ENCODE data around the gene FAM107A.
A peak's percentile ranks its signal among the peaks of the same experiment; 100 is the strongest.

FAM107A gene

DNA sequence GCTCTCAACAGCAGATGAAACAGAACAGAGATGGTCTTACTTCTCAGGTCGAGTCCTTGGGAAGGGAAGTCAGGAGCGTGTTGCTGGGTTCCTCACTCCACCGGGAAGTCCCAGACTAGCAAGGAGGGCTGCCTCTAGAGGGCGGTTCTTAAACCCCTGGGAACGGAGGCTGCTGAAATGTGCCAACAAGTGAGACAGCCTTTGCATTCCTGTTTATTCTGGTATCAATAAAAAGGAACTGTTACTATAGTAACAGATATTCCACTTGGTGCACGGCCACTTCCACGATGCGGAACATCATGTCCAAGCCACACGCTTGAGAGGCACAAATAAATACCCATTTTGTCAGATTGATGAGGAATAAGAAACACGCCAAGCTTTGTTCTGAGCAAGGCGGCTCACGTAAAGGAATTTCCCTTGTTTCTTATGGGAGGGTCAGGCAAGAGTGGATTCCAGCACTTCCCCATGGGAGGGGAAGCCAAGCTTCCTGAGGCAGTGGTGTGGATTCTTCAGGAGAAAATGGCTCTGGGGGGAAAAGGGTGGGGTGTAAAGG lies at the start of gene FAM107A:
TSS of gene FAM107A (minus strand) at position 123 of the 553 bp plus-strand sequence. CDS start 7,531 bp downstream, outside the sequence.
- peak; percentile 52 for DNase-seq (ENCODE audit: low read depth)

DNA sequence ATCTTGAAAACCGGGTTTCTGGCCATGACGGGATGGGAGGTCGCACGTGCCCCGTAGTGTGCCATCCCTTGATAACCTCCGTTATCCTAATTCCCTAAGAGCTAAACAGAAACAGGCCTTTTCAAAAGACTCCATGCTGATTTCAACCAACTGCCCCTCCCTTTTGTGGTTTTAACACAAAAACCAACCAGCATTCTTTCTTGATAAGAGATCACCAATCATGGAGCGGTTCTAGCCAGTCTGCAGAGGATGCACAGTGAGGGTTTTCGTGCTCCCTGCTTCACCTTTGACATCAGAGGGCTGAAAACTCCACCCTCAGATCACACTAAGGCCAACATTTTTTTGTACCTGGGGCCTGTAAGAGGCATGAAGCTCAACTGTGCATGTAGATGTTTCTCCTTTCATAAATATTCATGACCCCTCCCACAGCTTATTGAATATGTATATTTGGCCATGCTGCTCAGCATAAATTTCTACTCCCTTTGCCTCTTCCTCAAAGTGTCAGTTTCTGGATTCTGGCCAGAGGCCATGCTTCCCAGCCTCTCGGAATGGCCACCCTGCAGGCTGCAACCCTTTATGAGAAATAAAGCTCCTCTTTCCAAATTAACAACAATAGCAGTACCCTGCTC lies 48.1 kb upstream of the FAM107A start:
- no peak for DNase-seq (ENCODE audit: low read depth)

GRCh38 chr3:58624550-58624949 lies 47.4 kb upstream of the FAM107A start:
- DNase-seq (ENCODE audit: low read depth): no peak

- no peak for DNase-seq (ENCODE audit: low read depth)
Observed at GRCh38 chr3:58623961-58624360, 46.8 kb upstream of the FAM107A start.

DNA sequence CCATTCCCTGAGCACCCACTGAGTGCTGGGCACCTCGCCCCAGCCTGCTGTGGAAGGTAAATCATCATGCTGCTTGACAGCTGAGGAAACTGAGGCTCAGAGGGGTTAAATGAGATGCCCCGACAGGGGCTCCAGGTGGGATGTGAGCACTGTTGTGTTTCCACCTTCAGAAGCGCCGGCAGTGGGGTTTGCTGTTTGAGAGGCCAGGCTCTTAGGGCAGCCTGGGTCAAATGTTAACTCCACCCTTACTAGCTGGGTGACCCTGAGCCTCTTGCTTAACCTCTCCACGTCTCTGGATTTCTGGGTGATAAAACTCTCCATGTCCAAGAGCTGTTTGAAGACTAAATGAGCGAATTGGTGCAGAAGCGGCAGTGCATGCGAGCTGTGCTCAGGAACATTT lies 46.3 kb upstream of the FAM107A start:
- DNase-seq (ENCODE audit: low read depth): no peak

DNA sequence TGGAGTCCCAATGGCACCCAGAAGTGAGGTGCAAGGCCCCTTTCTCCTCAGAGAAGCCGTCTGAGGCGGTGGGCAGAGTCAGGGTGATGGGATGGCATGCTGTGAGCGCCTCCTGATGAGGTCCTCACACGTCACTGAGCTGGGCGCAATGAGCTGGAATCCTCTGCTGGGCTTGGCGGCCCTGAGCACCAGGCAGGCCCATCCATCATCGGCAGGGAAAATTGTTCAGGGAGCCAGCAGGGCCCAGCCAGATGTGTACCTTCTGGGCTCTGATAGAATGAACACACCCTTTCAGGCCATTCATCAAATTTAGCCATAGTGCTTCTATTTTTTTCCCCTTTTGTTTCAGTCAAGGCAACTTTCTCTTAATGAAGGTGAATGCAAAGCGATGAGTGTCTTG lies 45.7 kb upstream of the FAM107A start:
- DNase-seq (ENCODE audit: low read depth): no peak

GRCh38 chr3:58622436-58622835 lies 45.2 kb upstream of the FAM107A start:
- no peak for DNase-seq (ENCODE audit: low read depth)

GRCh38 chr3:58621086-58621830 lies 44.1 kb upstream of the FAM107A start:
- no peak for DNase-seq (ENCODE audit: low read depth)

DNA sequence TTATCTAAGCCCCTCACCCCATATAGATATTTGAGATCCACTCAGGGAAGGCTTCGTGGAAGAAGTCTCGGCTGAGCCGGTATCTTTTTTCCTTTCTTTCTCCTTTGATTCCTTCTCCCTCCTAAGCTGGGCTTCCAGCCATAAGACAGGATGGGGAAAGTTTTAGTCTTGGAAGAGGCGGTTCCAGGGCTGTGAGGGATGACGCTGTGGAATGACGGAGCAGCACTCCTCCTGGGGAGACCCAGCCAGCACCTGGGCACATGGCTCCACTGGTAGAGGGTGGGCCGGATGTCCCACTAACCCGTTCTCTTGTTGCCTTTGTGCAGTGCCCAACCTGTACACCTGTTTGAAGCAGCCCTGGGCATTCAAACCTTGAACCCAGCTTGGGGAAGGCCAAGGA lies 43.2 kb upstream of the FAM107A start:
- DNase-seq (ENCODE audit: low read depth): no peak

DNA sequence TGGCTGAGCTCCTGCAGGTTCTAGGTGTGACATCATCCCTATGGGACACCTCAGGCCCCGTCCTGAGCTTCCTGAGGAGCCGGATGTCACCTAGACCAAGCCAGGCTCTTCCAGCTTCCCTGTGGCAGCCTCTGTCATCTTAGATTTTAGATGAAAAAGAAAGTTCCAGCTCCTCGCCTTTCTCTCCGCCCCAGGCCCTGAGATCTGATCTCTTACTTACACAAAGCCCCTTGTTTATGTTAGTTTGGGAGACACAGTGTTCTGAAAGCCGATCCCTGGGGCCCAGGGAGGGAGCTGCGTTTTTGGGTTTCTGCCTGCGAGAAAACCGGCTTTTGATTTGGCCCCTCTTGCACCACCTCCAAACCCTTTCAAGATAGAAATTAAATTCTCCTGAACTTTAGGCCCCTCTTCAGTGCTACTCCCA lies 40.2 kb upstream of the FAM107A start:
- DNase-seq (ENCODE audit: low read depth): no peak

DNA sequence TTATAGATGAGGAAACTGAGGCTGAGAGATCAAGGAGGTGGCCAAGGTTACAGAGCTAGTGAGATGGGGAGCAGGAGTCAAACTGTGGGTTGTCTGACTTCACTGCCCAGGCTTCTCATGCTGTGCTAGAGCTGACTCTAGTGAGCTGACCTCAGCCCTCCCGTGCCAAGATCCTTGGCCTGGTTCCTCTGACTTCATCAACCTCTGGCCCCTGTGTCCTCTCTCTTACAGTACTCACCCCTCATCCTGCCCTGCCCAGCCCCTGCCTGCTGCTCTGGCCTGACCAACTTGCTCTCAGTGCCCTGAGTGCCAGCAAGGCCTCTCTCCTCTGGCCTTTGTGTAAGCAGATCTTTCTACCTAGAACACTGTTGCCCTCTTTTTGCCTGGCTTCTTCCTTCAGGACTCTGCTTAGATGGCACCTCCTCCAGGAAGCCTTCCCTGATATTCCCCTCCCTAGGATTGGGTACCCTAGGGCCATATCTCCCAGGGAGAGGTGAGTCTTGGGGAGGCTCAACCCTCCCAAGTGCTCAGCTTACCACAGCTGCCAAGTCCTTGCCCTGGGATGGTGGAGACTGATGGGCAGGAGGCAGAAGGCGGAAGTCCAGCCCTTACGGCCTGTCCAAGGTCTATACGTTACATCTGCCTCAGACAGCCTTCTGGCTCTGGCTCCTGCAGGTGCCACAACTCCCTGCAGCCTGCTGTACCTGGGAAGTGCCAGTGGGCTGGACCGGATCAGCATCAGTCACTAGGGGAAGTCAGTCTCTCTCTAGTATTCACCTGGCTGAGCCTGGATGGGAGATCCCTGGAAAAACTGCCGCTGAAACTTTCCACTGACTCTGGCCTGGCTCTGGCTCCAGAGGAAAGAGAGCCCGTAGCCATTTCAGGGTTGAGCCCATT lies 36.3 kb upstream of the FAM107A start:
- DNase-seq (ENCODE audit: low read depth): no peak

DNA sequence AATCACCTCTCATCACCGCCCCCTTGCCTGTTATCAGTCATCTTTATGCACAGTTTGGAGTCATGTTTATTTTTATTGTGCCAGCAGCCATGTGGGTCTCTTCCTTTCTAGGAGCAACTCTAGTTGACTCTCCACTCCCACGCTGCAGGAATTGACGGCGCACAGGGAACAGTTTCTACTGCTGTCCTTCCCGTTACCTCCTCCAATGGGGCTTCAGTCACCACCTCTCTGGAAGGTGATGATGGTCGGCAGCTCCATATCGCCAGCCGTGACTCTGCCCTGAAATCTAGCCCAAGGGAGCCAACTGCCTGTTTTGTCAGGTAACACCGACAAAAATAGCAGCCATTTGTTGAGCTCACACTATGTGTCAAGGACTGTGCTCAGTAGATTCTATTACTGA lies 35.6 kb upstream of the FAM107A start:
- no peak for DNase-seq (ENCODE audit: low read depth)

DNA sequence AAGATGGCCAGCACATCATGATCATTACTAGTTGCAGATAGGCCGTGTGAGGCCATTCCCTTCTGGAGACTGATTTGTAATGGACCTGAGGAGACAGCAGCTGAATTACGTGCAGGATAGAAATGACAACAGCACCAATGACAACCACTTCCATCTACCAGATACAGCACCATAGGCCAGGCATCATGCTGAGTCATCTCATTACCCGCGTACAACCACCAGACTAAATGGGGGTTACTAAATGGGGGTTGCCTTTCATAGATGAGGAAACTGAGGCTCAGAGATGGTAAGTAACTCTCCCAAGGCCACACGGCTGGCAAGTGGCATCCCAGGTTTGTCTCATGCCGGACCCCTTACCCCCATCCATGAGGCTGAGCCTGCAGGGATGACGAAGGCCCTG lies 32.8 kb upstream of the FAM107A start:
- no peak for DNase-seq (ENCODE audit: low read depth)

DNA sequence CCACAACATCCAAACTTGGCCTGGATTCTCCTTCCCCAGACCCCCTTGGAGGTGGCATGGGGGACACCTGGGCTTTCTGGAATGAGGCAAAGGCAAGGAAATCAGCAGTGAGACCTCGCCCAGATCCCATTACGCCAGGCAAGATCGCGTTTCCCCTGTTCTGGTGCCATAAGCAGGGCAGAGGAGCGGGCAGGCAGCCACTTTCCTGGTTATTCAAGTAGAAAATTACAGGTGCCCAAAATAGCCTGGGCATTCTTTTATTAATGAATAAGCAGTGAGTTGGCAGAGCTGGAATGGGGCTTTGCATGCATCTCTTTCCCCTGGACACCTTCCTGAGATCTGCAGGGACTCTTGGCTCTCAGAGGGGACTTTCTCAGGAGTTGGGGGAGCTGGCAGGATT lies 31.5 kb upstream of the FAM107A start:
- no peak for DNase-seq (ENCODE audit: low read depth)

GRCh38 chr3:58607816-58608215 lies 30.6 kb upstream of the FAM107A start:
- DNase-seq (ENCODE audit: low read depth): no peak

DNA sequence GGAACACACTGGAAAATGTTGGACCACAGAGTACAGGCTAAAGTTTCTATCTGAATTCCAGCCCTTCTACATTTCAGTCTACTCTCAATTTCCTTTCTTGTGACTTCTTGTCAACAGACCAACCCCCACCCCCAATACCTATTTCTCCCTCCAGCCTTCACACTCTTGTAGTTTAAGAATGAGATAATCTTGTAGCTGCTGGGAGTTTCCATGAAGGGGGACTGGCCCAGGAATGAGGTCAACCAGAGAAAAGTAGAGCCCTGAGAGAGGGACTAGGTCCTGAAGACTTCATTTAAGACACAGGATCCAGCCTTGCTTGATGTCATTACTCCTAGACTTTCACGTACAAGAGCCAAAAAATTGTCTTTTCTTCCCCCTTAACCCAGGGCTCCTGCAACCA lies 29.5 kb upstream of the FAM107A start:
- no peak for DNase-seq (ENCODE audit: low read depth)

DNA sequence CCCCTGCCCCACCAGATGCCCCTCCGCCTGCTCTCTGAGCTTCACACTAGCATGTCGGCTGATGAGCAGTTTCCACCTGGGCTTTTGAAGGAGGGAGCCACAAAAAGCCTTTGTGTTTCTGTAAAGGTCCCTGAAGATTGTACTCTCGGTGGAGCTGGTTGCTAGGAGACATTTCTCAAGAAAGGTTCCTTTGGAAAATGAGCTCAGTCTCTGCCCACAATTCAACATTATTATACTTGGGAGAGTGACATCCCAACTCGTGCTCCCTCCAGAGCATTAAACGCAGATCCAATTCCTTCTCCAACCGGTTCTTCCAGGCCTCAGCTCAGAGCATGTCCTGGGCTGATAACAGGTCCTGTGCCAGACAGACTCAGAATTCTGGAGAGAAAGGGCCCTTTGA lies 26.8 kb upstream of the FAM107A start:
- DNase-seq (ENCODE audit: low read depth): no peak

- DNase-seq (ENCODE audit: low read depth): no peak
Observed at GRCh38 chr3:58603606-58604005, 26.4 kb upstream of the FAM107A start.

DNA sequence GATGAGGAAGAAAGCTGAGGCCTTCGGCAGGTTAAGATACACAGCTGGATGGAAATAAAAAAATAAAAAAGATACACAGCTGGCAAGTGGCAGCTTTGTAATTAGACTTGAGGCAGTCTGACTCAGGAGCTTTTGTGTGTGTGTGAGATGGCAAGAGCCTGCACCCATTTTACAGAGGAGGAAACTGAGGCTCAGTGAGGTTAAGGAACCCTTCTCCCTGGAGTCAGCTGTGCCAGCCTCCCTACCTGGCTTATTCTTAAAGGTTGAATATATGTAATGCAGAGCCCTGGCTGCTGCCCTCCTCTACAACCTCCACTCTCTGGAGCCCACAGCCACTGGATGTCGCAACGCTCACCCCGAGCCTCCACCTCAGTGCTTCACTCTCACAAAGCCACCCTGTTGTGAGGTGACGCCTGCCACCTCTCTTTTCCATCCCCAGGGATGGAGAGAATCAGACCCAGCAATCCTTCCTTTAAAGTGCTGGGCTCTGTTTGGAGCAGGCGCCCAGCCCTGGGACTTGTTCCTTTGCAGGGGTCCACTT lies 20.6 kb upstream of the FAM107A start:
- DNase-seq (ENCODE audit: low read depth): no peak

GRCh38 chr3:58596834-58597518 lies 19.8 kb upstream of the FAM107A start:
- no peak for DNase-seq (ENCODE audit: low read depth)

- no peak for DNase-seq (ENCODE audit: low read depth)
Observed at GRCh38 chr3:58594117-58594516, 16.9 kb upstream of the FAM107A start.
